ENCODE results near the gene NEK9.

- TF ChIP-seq CTCF (IDR thresholded peaks at IDR 0.05) (no peak), POLR2A (IDR thresholded peaks at IDR 0.05) (no peak)
These were observed 12.3 kb upstream of the NEK9 start for GRCh38 chr14:75139185-75139584.
